NAMALWA (cell line): ENCODE results near the gene OPN1SW.

ENCODE experiments used
- DNase-seq: peaks from one replicate; pipeline ENCODE4 v3.0.0-alpha.2; 2015; ENCODE audit warnings: low spot score

Gene OPN1SW

GRCh38 chr7:128757203-128757602 is 18.4 kb downstream of the OPN1SW start:
- no peak for DNase-seq

- no peak for DNase-seq
Observed at GRCh38 chr7:128755819-128756476, 19.6 kb downstream of the OPN1SW start.

GRCh38 chr7:128755075-128755818 is 20.3 kb downstream of the OPN1SW start:
- no peak for DNase-seq

GRCh38 chr7:128752251-128752650 is 23.3 kb downstream of the OPN1SW start:
- DNase-seq, result no peak

- no peak for DNase-seq
Observed at GRCh38 chr7:128747327-128748079, 28.1 kb downstream of the OPN1SW start.

GRCh38 chr7:128745706-128746105 is 29.9 kb downstream of the OPN1SW start:
- no peak for DNase-seq

- no peak for DNase-seq
Observed at GRCh38 chr7:128744366-128744905, 31.2 kb downstream of the OPN1SW start.

GRCh38 chr7:128743112-128743772 is 32.4 kb downstream of the OPN1SW start:
- DNase-seq, result no peak

- DNase-seq, result no peak
Observed at GRCh38 chr7:128742206-128742605, 33.4 kb downstream of the OPN1SW start.

GRCh38 chr7:128741491-128741890 is 34.1 kb downstream of the OPN1SW start:
- DNase-seq, result no peak

- no peak for DNase-seq
Observed at GRCh38 chr7:128740996-128741395, 34.6 kb downstream of the OPN1SW start.

GRCh38 chr7:128739990-128740682 is 35.5 kb downstream of the OPN1SW start:
- no peak for DNase-seq

GRCh38 chr7:128739048-128739962 is 36.3 kb downstream of the OPN1SW start, which contains the start of gene CALU:
Gene CALU (plus strand): TSS chr7:128739359. CDS start chr7:128748584, 9,225 bp downstream.
- DNase-seq, result peak; percentile 98

- no peak for DNase-seq
Observed at GRCh38 chr7:128738570-128739047, 37.0 kb downstream of the OPN1SW start.

GRCh38 chr7:128737867-128738385 is 37.7 kb downstream of the OPN1SW start:
- peak; percentile 24 for DNase-seq

- no peak for DNase-seq
Observed at GRCh38 chr7:128737441-128737840, 38.2 kb downstream of the OPN1SW start.

- DNase-seq, result peak; percentile 81
Observed at GRCh38 chr7:128735436-128735835, 40.2 kb downstream of the OPN1SW start.

- DNase-seq, result peak; percentile 69
Observed at GRCh38 chr7:128734890-128735289, 40.7 kb downstream of the OPN1SW start.

GRCh38 chr7:128733278-128733645 is 42.3 kb downstream of the OPN1SW start:
- no peak for DNase-seq
